GM23248 (cell line): ENCODE results near the gene MAP2. TPM values are rescaled to one million over a fixed set of nuclear protein-coding genes. Genes with fewer than 3 reads are reported as not detected.
A peak's percentile ranks its signal among the peaks of the same experiment; 100 is the strongest.

Experiments used
- DNase-seq: peaks from one replicate; pipeline ENCODE4 v3.0.0-alpha.2; 2015
- H2AFZ ChIP-seq: fragments of 200-600 bp; sonication (generic); 2 replicates; pipeline ENCODE4 v1.6.1; 2016; ENCODE audit warnings: antibody characterized with exemption
- H3F3A ChIP-seq: fragments of 200-600 bp; sonication (generic); 2 replicates; pipeline ENCODE4 v1.6.1; 2016; ENCODE audit warnings: mild to moderate bottlenecking, antibody characterized with exemption, mixed run types; ENCODE audit not compliant: insufficient read depth
- H3K27ac ChIP-seq: fragments of 200-600 bp; sonication (generic); 2 replicates; pipeline ENCODE4 v1.5.1; 2016; ENCODE audit warnings: mild to moderate bottlenecking
- H3K27me3 ChIP-seq: fragments of 200-600 bp; sonication (generic); replicated peaks from 2 replicates; pipeline ENCODE4 v1.6.1; 2016; ENCODE audit warnings: mild to moderate bottlenecking; ENCODE audit not compliant: insufficient read depth
- H3K36me3 ChIP-seq: fragments of 200-600 bp; sonication (generic); 2 replicates; pipeline ENCODE4 v1.6.1; 2016; ENCODE audit warnings: low read depth, mild to moderate bottlenecking
- H3K4me1 ChIP-seq: fragments of 200-600 bp; sonication (generic); 2 replicates; pipeline ENCODE4 v1.6.1; 2016; ENCODE audit warnings: mild to moderate bottlenecking; ENCODE audit not compliant: insufficient read depth
- H3K4me2 ChIP-seq: fragments of 200-600 bp; sonication (generic); one replicate; pipeline ENCODE4 v1.6.1; 2016; ENCODE audit warnings: mild to moderate bottlenecking; ENCODE audit not compliant: unreplicated experiment
- H3K4me3 ChIP-seq: fragments of 200-600 bp; sonication (generic); 2 replicates; pipeline ENCODE4 v1.5.1; 2016; ENCODE audit warnings: mild to moderate bottlenecking
- H3K79me2 ChIP-seq: fragments of 200-600 bp; sonication (generic); 2 replicates; pipeline ENCODE4 v1.6.1; 2016; ENCODE audit warnings: mild to moderate bottlenecking; ENCODE audit not compliant: insufficient read depth
- H3K9ac ChIP-seq: fragments of 200-600 bp; sonication (generic); 2 replicates; pipeline ENCODE4 v1.6.1; 2016; ENCODE audit warnings: mild to moderate bottlenecking
- H3K9me2 ChIP-seq: fragments of 200-600 bp; sonication (generic); 2 replicates; pipeline ENCODE4 v1.6.1; 2016; ENCODE audit warnings: mixed run types, mild to moderate bottlenecking, moderate library complexity; ENCODE audit not compliant: insufficient read depth
- H3K9me3 ChIP-seq: fragments of 200-600 bp; sonication (generic); one replicate; pipeline ENCODE4 v1.6.1; 2017; ENCODE audit warnings: low read depth
- H4K20me1 ChIP-seq: fragments of 200-600 bp; sonication (generic); 2 replicates; pipeline ENCODE4 v1.6.0; 2016; ENCODE audit not compliant: insufficient read depth
- EZH2 ChIP-seq: fragments of 200-600 bp; sonication (generic); IDR thresholded peaks from 2 replicates; pipeline ENCODE4 v1.6.1; 2018; ENCODE audit warnings: antibody characterized with exemption, mild to moderate bottlenecking; ENCODE audit not compliant: insufficient read depth, poor library complexity, severe bottlenecking
- EZH2phosphoT487 ChIP-seq: fragments of 200-600 bp; sonication (generic); IDR thresholded peaks from 2 replicates; pipeline ENCODE4 v1.6.1; 2018; ENCODE audit warnings: antibody characterized with exemption, moderate library complexity, mild to moderate bottlenecking, low read depth; ENCODE audit not compliant: insufficient read depth
- WGBS, 2 experiments: methylation state at CpG; one replicate each; pipeline ENCODE4 v1.1.6; 2015 to 2017; ENCODE audit warnings: low lambda C conversion rate in 2 of 2, low coverage in 1 of 2; ENCODE audit errors: missing lambda C conversion rate in 2 of 2; 5-methylcytosine and 5-hydroxymethylcytosine counted together
- in situ Hi-C: fragments of 300-500 bp; cut with MboI; formaldehyde crosslinking; loops from 2 replicates; pipeline ENCODE4 v1.15.0; 2020
- polyA plus RNA-seq: library from polyadenylated mRNA; unstranded; fragments of >200 nt; fragmentation: Nextera tagmentation; extraction: Ambion mirVana; gene quantifications from 2 replicates; pipeline ENCODE4 v1.2.1, GENCODE V29; 2016
- total RNA-seq: library from RNA; depleted of rRNA; stranded (reverse); fragments of >200 nt; shearing (Covaris generic); gene quantifications from 2 replicates; pipeline ENCODE4 v1.2.3, GENCODE V29; 2014

Gene MAP2
- total and polyA plus RNA-seq, 2 experiments from 2014 or later: 1.1 to 7.6 TPM

DNA sequence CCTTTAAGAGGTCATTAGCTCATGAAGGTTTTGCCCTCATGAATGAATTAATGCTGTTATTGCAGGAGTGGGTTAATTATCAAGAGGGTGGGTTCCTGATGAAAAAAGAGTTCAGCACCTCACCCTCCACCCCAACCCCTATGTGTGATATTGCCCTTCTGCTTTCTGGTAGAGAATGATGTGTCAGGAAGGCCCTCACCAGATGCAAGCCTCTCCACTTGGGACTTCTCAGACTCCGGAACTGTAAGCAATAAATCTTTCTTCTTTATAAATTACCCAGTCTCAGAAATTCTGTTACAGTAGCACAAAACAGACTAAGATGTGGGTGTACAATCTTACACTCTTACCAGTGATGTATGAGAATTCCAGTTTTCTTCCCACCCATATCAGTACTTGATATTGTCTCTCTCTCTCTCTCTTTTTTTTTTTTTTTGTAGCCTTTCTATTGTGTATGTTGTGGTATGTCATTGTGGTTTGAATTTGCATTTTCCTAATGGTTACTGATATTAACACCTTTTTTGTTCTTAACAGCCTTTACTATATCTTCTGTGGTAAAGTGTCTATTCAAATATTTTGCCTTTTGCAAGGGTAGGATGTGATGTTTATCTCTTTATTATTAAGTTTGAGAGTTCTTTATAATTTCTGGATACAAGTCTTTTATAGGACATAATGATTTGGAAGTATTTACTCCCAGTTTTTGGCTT is 10.4 kb upstream of the MAP2 start:
- H3K9ac ChIP-seq: no peak overlapping the region

DNA sequence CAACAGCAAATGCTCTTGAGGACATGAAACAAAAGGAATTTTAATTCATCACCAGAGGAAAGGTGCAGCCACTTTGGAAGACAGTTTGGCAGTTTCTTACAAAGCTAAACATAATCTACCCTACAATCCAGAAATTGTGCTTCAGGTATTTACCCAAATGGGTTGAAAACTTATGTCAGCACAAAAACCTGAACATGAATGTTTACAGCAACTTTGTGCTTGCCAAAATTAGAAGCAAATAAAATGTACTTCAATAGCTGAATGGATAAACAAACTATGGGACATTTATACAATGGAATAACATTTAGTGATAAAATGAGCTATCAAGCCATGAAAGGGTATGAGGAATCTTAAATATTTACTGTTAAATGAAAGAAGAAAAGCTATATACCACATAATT is 6.9 kb upstream of the MAP2 start:
- no peaks in the 10 kb centered on the region for H3K9me3 ChIP-seq
- DNase-seq: no peak
- H3K4me3 ChIP-seq: no peak overlapping the region
- TF ChIP-seq EZH2phosphoT487: no peak
- no peak for TF ChIP-seq EZH2
- no peaks in the 10 kb centered on the region for H3K4me1 ChIP-seq
- H4K20me1 ChIP-seq: no peaks in the 10 kb centered on the region
- no peaks in the 10 kb centered on the region; the same call in 1 of the 2 replicates for H3K9me2 ChIP-seq
- H3K27me3 ChIP-seq: peaks cover 4% of the 10 kb centered on the region; the same call in 1 of the 2 replicates
- H3K36me3 ChIP-seq: no peaks in the 10 kb centered on the region
- no peak overlapping the region for H2AFZ ChIP-seq
- H3K79me2 ChIP-seq: no peaks in the 10 kb centered on the region
- H3K27ac ChIP-seq: no peak overlapping the region
- no peak overlapping the region for H3K9ac ChIP-seq
- H3F3A ChIP-seq: no peaks in the 10 kb centered on the region
- no peak overlapping the region for H3K4me2 ChIP-seq
- in situ Hi-C loops: loop anchor here (5.0 kb wide), 1 partner anchor 75 kb away; no protein-coding TSS in a partner anchor

More for the DNA sequence above, 10.4 kb upstream of the MAP2 start:
- no peaks in the 10 kb centered on the region for H4K20me1 ChIP-seq
- WGBS, 2 experiments: 48 to 50% methylated on average over 1 of the region's 1 CpG
- in situ Hi-C loops: no loop called here
- H3K4me3 ChIP-seq: no peak overlapping the region
- TF ChIP-seq EZH2phosphoT487: no peak
- TF ChIP-seq EZH2: no peak
- no peaks in the 10 kb centered on the region for H3K79me2 ChIP-seq
- H3K9me3 ChIP-seq: no peaks in the 10 kb centered on the region
- 0 out of 2 replicates have a peak, but pooled peaks cover 4% of the 10 kb centered on the region for H3K27me3 ChIP-seq
- H3K4me1 ChIP-seq: no peaks in the 10 kb centered on the region
- H3F3A ChIP-seq: no peaks in the 10 kb centered on the region
- DNase-seq: no peak
- no peaks in the 10 kb centered on the region for H3K36me3 ChIP-seq
- H3K27ac ChIP-seq: no peak overlapping the region
- H3K9me2 ChIP-seq: no peaks in the 10 kb centered on the region; the same call in 1 of the 2 replicates
- H3K4me2 ChIP-seq: no peak overlapping the region
- no peak overlapping the region for H2AFZ ChIP-seq

- Histone ChIP-seq H3F3A (peaks cover 6% of the 10 kb centered on the region; the same call in 1 of the 2 replicates), H4K20me1 (no peaks in the 10 kb centered on the region), H3K36me3 (no peaks in the 10 kb centered on the region), H3K27ac (no peak overlapping the region), H3K4me3 (no peak overlapping the region), H3K9me3 (no peaks in the 10 kb centered on the region), H3K27me3 (peaks cover 4% of the 10 kb centered on the region; the same call in 1 of the 2 replicates), H3K4me1 (no peaks in the 10 kb centered on the region), H3K9me2 (no peaks in the 10 kb centered on the region; the same call in 1 of the 2 replicates), H3K79me2 (no peaks in the 10 kb centered on the region), H3K4me2 (no peak overlapping the region), H2AFZ (no peak overlapping the region), H3K9ac (no peak overlapping the region)
- DNase-seq: peak; percentile 12
- WGBS, 2 experiments: 44 to 54% methylated on average over 6 of the region's 6 CpGs
- TF ChIP-seq EZH2 (no peak), EZH2phosphoT487 (no peak)
- in situ Hi-C loops: loop anchor here (10.0 kb wide), 1 partner anchor 123 kb away; no protein-coding TSS in a partner anchor
Measured at GRCh38 chr2:209422191-209422754, 1.6 kb upstream of the MAP2 start.

DNA sequence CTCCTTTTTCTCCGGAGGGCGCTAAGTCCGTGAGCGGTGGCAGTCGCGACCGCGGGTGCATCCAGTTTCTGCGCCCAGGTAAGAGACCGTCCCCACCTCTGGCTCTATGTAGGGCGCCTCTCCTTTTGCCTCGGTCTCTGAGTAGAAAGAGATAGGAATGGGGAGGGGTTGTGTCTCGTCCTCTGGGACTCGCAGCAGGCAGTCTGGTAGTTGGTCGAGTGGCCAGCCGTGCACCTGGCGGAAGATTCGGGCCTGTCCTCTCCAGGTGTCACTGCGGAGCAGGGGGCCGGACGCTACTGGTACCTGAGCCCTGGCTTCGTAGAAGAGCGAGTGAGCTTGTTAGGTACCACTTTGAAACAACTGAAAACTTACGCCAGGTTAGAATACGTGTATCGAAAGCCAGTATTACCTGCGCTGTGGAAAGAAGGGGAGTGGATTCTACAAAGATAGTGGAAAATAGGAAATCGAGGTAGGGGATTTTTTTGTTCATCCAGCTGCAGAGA is 403 bp downstream of the MAP2 start:
- no peaks in the 10 kb centered on the region for H3K4me1 ChIP-seq
- no peak overlapping the region for H3K27ac ChIP-seq
- H3K36me3 ChIP-seq: no peaks in the 10 kb centered on the region
- TF ChIP-seq EZH2phosphoT487 (no peak), EZH2 (no peak)
- DNase-seq: peak; percentile 12
- in situ Hi-C loops: loop anchor here (10.0 kb wide), 1 partner anchor 121 kb away; no protein-coding TSS in a partner anchor
- no peaks in the 10 kb centered on the region for H3K79me2 ChIP-seq
- H3K27me3 ChIP-seq: no peaks in the 10 kb centered on the region
- H4K20me1 ChIP-seq: no peaks in the 10 kb centered on the region
- peak overlapping the region; percentile 90 for H2AFZ ChIP-seq
- H3K9me2 ChIP-seq: no peaks in the 10 kb centered on the region
- peak overlapping the region; percentile 83 for H3K4me2 ChIP-seq
- H3F3A ChIP-seq: peaks cover 6% of the 10 kb centered on the region; the same call in 1 of the 2 replicates
- H3K4me3 ChIP-seq: peak overlapping the region; percentile 82
- no peaks in the 10 kb centered on the region for H3K9me3 ChIP-seq
- WGBS, 2 experiments: 1 to 2% methylated on average over 28 of the region's 28 CpGs
- H3K9ac ChIP-seq: peak overlapping the region; percentile 53
